Measurements from ENCODE around the gene ARFGAP1. TPM values are rescaled to one million over a fixed set of nuclear protein-coding genes. Genes with fewer than 3 reads are reported as not detected.

The ARFGAP1 gene
- polyA plus RNA-seq = 0.17 and 2.2 TPM in 2 replicates

GRCh38 chr20:63272105-63273058 lies at the start of gene ARFGAP1:
ARFGAP1 (plus strand) TSS chr20:63272813; CDS start chr20:63275581, 2,768 bp downstream.

GRCh38 chr20:63235399-63235983 lies 37.1 kb upstream of the ARFGAP1 start, which contains the start of gene BIRC7:
BIRC7 (plus strand) TSS chr20:63235905; CDS start chr20:63236097, 192 bp downstream.

GRCh38 chr20:63254232-63254605 lies 18.4 kb upstream of the ARFGAP1 start, which contains the start of gene NKAIN4:
NKAIN4 (minus strand) TSS chr20:63254463; CDS start chr20:63254450, 13 bp downstream.

GRCh38 chr20:63292904-63293303 lies 20.3 kb downstream of the ARFGAP1 start, which contains the start of gene COL20A1:
COL20A1 (plus strand) TSS chr20:63293186; CDS start chr20:63295108, 1,922 bp downstream.

Other genes starting within 250 kb of the ARFGAP1 start
- 12.3 and 12.9 TPM in 2 replicates for gene YTHDF1, start 56.7 kb upstream of the ARFGAP1 start, polyA plus RNA-seq
- gene BIRC7, start 36.9 kb upstream of the ARFGAP1 start, polyA plus RNA-seq = not detected in 2 replicates
- gene NKAIN4, start 18.4 kb upstream of the ARFGAP1 start, polyA plus RNA-seq = 1.3 and 2.3 TPM in 2 replicates
- 0.59 and 1.3 TPM in 2 replicates for gene COL20A1, start 20.4 kb downstream of the ARFGAP1 start, polyA plus RNA-seq
- 2.4 and 2.5 TPM in 2 replicates for gene CHRNA4, start 88.5 kb downstream of the ARFGAP1 start, polyA plus RNA-seq
- gene KCNQ2, start 199.8 kb downstream of the ARFGAP1 start, polyA plus RNA-seq = 8.7 and 11.4 TPM in 2 replicates
- gene EEF1A2, start 226.3 kb downstream of the ARFGAP1 start, polyA plus RNA-seq = 13.6 and 15.1 TPM in 2 replicates
- gene PPDPF, start 248.0 kb downstream of the ARFGAP1 start, polyA plus RNA-seq = 2.1 and 3.0 TPM in 2 replicates

Measured in Purkinje cell (primary cell).